SU-DHL-6 (cell line): ENCODE measurements around the gene HELT.
"Not testable (repeated sequence)": the region's sequence is repeated elsewhere in the genome, so short reads cannot be mapped to it uniquely, and the experiment has no call there.

Source experiments
- CTCF ChIP-seq: fragments of 200-600 bp; sonication (generic); IDR thresholded peaks from one replicate; pipeline ENCODE4 v1.5.1; 2017; ENCODE audit warnings: antibody characterized with exemption, mild to moderate bottlenecking, low read length, moderate library complexity; ENCODE audit not compliant: insufficient read depth, poor library complexity, severe bottlenecking
- EZH2phosphoT487 ChIP-seq: fragments of 200-600 bp; sonication (generic), shearing (Covaris generic); conservative IDR thresholded peaks from 2 replicates; pipeline ENCODE4 v1.6.1; 2018; ENCODE audit warnings: mild to moderate bottlenecking, antibody characterized with exemption, low read length, moderate library complexity, mixed read lengths

- not testable (repeated sequence) for TF ChIP-seq CTCF, EZH2phosphoT487
Measured at GRCh38 chr4:184990131-184990530, 28.2 kb upstream of the HELT start.
